GM21360 (cell line): ENCODE results near the gene RREB1.

ENCODE experiments used
- ATAC-seq: cut with Tn5 transposase; IDR thresholded peaks from one replicate; pipeline ENCODE4 v1.9.1; 2021; ENCODE audit warnings: mild to moderate bottlenecking, moderate library complexity; ENCODE audit not compliant: unreplicated experiment

Gene RREB1

GRCh38 chr6:7282097-7282906 is 174.5 kb downstream of the RREB1 start:
- no peak for ATAC-seq

DNA sequence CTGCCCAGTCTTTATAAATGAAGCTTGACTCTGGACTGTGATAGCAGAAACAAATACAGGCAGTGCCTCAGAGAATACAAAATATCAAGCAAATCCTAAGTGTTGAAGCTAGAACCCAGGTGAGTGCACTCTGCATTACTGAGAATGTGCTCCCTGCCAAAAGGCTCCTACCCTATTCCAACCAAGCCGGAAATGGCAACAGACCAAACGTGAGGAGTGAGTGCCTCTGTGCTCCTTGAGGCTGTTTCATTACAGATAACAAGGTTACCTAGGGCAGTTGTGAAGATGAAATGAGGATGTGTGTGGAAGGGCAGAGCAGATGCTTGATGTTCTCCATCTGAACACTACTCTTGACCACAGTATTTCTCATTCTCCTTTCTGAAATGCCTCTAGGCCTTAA is 175.9 kb downstream of the RREB1 start:
- ATAC-seq, result no peak

DNA sequence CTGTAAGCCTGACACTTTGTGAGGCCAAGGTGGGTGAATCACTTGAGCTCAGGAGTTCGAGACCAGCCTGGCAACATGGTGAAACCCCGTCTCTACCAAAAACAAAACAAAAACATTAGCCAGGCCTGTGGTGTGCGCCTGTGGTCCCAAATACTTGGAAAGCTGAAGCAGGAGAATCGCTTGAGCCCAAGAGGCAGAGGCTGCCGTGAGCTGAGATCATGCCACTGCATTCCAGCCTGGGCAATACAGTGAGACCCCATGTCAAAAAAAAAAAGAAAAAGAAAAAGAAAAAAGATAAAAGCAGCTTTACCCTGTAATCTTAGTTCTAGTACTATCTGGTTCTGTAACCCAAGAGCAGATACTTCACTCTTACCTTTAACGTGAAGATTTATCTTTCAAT is 177.7 kb downstream of the RREB1 start:
- no peak for ATAC-seq

DNA sequence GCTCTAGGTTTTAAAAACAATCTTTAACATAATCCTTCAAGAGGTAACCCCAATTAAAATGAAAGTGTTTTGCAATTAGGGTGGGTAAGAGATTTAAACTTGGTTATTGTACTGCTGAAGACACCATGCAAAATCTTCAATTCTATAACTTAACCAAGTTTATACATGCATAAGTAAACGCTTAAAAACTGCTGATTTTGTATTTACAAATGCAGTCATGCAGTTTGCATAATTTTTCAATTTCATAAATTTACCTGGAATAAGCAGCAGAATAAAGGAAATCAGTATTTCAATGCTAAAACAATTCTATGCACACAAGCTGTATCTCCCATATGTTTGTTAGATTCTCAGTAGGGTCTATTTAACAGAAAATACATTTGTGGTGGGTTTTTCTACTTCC is 182.3 kb downstream of the RREB1 start:
- ATAC-seq, result no peak

GRCh38 chr6:7292596-7293255 is 185.0 kb downstream of the RREB1 start:
- no peak for ATAC-seq

DNA sequence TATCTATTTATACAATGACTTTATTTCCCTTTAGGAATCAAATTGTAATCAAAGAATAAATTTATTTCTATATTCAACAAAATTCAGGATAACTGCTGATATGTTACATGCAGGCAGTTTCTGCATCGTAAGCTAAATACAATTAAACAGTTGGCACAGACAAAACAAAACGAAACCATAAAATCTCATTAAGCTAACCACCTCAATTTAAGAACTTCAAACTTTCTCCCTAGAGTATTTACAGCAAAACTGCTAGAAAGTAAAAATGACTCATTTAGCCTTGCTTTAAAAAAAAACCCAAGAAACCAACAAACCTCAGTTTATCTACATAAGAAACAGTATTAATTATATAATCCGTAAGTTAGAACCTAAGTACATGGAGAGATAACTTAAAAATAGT is 188.2 kb downstream of the RREB1 start:
- ATAC-seq, result no peak

GRCh38 chr6:7296602-7297001 is 188.8 kb downstream of the RREB1 start:
- no peak for ATAC-seq

GRCh38 chr6:7298113-7298512 is 190.4 kb downstream of the RREB1 start:
- no peak for ATAC-seq

DNA sequence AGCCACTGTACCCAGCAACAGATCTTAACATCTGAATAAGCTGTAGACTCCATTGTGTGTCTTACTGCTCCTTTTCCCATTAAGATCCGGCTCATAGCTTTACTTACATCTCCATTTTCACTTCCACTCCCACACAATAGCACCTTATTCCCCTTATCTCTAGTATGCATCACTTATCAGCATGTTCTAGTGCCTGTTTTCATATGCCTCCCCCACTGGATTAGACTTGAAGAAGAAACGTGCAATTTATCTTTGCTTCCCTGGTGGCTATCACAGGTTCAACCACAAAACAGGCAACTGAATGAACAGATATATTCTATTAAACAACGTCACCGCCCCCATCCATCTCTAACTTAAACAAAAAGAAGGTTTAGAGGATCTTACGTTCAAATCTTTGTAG is 193.2 kb downstream of the RREB1 start:
- no peak for ATAC-seq
